ENCODE measurements around the gene MORN1. TPM values are rescaled to one million over a fixed set of nuclear protein-coding genes. Genes with fewer than 3 reads are reported as not detected.

MORN1 gene
- polyA plus RNA-seq, 1 donor = 10.3 TPM

DNA sequence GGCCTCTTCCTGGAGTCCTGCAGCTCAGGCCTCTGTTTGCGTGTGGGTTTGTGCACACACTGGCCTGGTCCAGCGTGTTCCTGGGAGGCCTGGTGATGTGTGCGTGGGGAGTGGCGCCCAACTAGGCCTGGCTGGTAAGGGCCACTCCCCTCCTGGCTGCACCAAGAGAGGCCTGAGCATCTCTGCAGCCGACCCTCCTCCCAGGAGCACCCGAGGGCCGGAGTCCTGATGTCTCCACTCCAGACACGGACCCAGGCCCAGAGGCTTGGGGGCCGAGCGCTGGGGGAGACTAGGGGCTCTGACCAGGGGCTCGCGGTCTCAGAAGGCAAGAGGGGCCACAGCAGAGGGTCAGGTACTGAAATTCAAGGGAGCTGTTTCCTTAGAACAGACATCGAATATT lies 33.3 kb downstream of the MORN1 start:
- no peak for DNase-seq
- no peak overlapping the region for H3K27ac ChIP-seq (ENCODE audit: low read length)
- no peaks in the 10 kb centered on the region for H3K9me3 ChIP-seq (ENCODE audit: control insufficient read depth, low read depth, low read length)
- H3K4me1 ChIP-seq (ENCODE audit: control insufficient read depth, insufficient read depth, low read length) = no peaks in the 10 kb centered on the region
- no peaks in the 10 kb centered on the region for H3K27me3 ChIP-seq (ENCODE audit: control insufficient read depth, insufficient read depth, low read length)
- WGBS (ENCODE audit: insufficient coverage, low lambda C conversion rate) = no CpG with 5 or more reads among the region's 13 CpGs
- H3K4me3 ChIP-seq (ENCODE audit: low read length) = no peak overlapping the region
- no peaks in the 10 kb centered on the region for H3K36me3 ChIP-seq (ENCODE audit: control insufficient read depth, insufficient read depth, low read length)

DNA sequence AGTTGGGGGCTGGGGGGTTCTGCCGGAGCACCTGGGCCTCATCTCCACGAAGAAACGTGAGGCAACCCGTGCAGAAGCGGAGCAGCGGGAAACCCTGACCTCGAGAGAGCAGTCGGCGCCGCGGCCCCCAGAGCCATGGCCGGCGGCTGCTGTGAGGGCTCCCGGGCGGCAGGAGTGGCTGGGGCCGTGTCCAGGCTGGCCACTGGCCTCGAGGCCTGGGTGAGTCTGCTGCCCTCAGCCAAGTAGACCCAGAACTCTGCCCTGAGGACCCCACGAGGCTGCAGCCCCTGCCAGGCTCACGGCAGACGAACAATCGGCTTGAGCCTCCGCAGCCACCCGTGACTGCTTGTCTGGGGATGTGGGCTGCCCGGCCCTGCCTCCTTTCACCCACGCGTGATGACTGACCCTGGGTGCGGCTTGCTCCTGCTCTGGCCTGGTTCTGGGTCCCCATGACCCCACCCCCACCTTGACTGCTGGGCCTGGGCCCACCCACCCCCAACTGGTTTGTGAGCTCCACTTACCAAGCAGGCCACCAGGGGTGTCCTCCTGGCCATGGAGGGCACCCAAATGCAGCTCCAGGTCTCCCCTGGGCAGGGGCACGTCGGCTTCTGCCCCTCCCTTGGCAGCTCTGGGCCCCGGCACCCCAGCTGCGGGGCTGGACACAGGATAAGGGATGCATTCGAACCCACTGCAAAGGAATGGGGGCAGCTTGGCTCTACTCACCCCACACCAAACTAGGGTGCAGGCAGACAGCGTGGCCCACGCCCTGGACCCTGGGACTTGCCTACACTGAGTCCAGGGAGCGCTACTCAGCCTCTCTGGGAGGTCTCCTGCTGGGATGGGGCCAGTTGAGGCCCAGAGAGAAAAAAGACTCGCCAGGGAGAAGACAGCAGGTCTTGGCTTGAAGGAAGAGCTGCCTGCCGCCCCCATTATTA lies 34.2 kb downstream of the MORN1 start:
- H3K9me3 ChIP-seq (ENCODE audit: control insufficient read depth, low read depth, low read length) = no peaks in the 10 kb centered on the region
- no peak for DNase-seq
- no CpG with 5 or more reads among the region's 37 CpGs for WGBS (ENCODE audit: insufficient coverage, low lambda C conversion rate)

DNA sequence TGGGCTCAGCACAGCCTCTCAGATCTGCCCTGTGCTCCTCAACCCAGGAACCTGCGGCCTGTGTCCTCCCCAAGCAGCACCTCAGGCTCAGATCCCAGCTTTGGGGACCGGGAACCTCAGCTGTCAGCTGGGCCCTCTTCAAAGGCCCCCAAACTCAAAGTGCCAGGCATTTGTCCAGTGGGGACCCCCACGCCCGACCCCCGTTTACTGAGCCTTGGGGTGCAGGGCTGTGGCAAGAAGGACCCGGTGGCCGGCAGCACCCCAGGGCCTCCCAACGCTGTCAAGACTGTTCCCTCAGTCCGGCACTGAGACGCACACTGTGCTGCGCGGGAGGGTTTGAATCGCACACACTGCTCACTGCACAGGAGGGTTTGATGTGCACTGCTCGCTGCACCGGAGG lies 35.0 kb downstream of the MORN1 start:
- DNase-seq = no peak
- H3K9me3 ChIP-seq (ENCODE audit: control insufficient read depth, low read depth, low read length) = no peaks in the 10 kb centered on the region
- WGBS (ENCODE audit: insufficient coverage, low lambda C conversion rate) = no CpG with 5 or more reads among the region's 15 CpGs

More for the DNA sequence above, 34.2 kb downstream of the MORN1 start:
- Histone ChIP-seq H3K36me3 (ENCODE audit: control insufficient read depth, insufficient read depth, low read length) (no peaks in the 10 kb centered on the region), H3K27me3 (ENCODE audit: control insufficient read depth, insufficient read depth, low read length) (no peaks in the 10 kb centered on the region), H3K27ac (ENCODE audit: low read length) (no peak overlapping the region), H3K4me1 (ENCODE audit: control insufficient read depth, insufficient read depth, low read length) (no peaks in the 10 kb centered on the region), H3K4me3 (ENCODE audit: low read length) (no peak overlapping the region)

DNA sequence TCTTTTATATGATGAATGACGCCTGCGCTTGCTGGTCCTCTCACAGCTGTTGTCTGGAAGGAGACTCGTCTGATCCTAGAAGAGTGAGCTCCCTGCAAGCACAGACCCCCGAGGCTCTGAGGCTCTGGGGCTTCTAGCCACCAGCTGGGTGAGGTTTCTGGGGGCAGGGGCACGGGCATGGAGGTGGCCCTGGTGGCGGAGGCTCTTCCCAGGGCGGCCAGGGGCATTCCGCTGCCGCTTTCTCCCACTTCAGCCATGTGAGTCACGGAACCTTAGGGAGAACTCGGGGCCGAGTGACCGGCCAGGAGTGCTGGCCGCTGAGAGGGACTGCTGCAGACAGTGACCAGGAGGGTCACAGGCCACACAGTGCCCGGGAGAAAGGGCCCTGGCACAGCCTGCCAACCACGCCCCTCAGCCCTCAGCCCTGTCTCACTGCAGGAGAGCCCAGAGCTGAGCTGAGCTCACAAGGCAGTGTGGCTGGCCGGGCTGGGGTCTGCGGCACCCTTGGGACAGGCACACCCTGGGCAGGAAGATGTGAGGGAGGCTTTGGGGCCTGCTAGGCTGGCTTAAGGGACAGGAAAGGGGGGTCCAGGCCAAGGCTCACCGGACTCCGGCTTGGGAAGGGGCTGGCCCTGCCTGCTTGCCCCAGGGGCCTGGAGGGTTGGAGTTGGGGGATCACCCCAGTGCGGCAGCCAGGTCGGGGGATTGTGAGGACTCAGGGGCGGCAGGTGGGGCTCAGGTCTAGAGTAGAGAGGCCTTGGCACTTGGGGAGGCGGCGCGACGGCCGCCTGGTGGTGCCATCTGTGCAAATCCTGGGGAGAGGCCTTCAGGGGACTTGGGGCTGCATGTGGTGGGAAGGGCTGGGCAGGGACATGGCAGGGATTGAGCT lies 35.7 kb downstream of the MORN1 start:
- DNase-seq = no peak
- Histone ChIP-seq H3K27ac (ENCODE audit: low read length) (no peak overlapping the region), H3K4me3 (ENCODE audit: low read length) (no peak overlapping the region), H3K4me1 (ENCODE audit: control insufficient read depth, insufficient read depth, low read length) (no peaks in the 10 kb centered on the region), H3K36me3 (ENCODE audit: control insufficient read depth, insufficient read depth, low read length) (no peaks in the 10 kb centered on the region), H3K27me3 (ENCODE audit: control insufficient read depth, insufficient read depth, low read length) (no peaks in the 10 kb centered on the region), H3K9me3 (ENCODE audit: control insufficient read depth, low read depth, low read length) (no peaks in the 10 kb centered on the region)
- WGBS (ENCODE audit: insufficient coverage, low lambda C conversion rate) = no CpG with 5 or more reads among the region's 28 CpGs

More for the DNA sequence above, 35.0 kb downstream of the MORN1 start:
- no peaks in the 10 kb centered on the region for H3K27me3 ChIP-seq (ENCODE audit: control insufficient read depth, insufficient read depth, low read length)
- H3K4me3 ChIP-seq (ENCODE audit: low read length) = no peak overlapping the region
- no peak overlapping the region for H3K27ac ChIP-seq (ENCODE audit: low read length)
- H3K4me1 ChIP-seq (ENCODE audit: control insufficient read depth, insufficient read depth, low read length) = no peaks in the 10 kb centered on the region
- no peaks in the 10 kb centered on the region for H3K36me3 ChIP-seq (ENCODE audit: control insufficient read depth, insufficient read depth, low read length)

DNA sequence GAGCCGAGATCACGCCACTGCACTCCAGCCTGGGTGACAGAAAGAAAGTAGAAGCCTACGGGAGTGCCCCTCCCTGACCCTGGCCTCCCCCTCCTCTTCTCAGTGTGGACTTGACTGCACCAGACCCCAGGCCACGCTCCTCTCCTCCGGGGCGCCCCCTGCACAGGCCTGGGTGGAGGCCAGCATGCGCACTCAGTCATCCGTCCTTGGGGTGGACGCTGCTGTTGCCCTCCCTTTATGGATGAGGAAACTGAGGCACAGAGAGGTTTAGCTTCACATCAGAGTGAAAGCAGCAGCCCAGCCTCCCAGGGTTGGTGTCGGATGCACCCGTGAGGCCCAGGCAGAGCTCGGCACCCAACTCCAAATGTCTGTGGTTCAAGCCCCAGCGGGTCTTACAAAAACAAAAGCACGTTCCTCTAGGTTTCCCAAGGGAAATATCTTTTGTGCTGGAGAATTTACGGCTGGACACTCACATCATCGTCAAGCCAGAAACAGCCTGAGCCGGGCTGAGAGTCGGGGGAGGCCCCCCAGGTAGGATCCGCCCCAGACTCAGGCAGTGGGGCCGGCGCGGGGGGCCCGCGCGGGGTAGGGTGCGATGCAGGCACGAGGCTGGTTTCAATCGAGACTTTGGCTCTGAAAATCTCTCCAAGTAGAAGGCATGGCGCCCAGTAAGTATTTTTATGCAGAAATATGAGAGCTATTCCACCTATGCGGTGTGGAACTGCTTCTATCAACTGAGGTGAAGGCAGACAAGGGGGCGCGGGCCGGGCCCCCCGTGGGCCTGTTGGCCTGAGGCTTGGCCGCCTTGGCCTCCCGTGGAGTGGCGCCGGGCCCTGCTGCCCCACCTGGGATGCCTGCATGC lies 36.6 kb downstream of the MORN1 start:
- Histone ChIP-seq H3K36me3 (ENCODE audit: control insufficient read depth, insufficient read depth, low read length) (no peaks in the 10 kb centered on the region), H3K27ac (ENCODE audit: low read length) (no peak overlapping the region), H3K4me3 (ENCODE audit: low read length) (no peak overlapping the region), H3K4me1 (ENCODE audit: control insufficient read depth, insufficient read depth, low read length) (no peaks in the 10 kb centered on the region), H3K27me3 (ENCODE audit: control insufficient read depth, insufficient read depth, low read length) (no peaks in the 10 kb centered on the region), H3K9me3 (ENCODE audit: control insufficient read depth, low read depth, low read length) (no peaks in the 10 kb centered on the region)
- no peak for DNase-seq
- no CpG with 5 or more reads among the region's 38 CpGs for WGBS (ENCODE audit: insufficient coverage, low lambda C conversion rate)

DNA sequence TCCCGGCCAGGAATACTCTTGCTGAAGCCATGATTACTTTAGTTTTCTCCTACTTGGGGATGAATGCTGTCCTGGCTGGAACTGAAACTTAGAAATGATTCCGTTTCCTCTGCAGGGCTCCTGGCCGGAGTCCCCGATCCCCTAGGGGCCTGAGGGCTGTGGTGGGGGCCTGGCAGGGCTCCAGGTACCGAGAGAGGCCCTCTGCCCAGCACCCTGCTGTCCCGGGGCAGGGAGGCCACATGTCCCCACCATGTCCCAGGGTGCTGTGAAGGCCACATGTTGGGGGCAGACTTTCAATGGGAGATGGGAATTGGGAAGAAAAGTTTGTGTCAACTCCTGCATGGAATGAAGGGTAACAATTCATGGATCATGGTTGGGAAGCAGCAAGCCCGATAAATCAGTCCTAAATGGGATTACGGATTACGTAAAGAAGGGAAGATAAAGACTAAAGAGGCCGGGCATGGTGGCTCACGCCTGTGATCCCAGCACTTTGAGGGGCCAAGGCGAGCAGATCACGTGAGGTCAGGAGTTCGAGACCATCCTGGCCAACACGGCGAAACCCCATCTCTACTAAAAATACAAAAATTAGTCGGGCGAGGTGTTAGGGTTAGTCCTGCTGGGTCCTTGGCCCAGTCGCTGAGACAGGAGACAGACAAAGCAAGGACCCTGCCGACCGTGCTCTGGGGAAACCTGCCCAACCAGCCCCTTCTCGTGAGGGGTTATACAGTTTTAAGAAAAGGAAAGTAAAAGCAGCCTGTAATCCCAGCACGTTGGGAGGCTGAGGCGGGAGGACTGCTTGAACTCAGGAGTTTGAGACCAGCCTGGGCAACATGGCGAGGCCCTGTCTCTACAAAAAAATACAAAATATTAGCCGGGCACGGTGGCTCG lies 37.6 kb downstream of the MORN1 start:
- no peak for DNase-seq
- Histone ChIP-seq H3K27me3 (ENCODE audit: control insufficient read depth, insufficient read depth, low read length) (no peaks in the 10 kb centered on the region), H3K27ac (ENCODE audit: low read length) (no peak overlapping the region), H3K9me3 (ENCODE audit: control insufficient read depth, low read depth, low read length) (no peaks in the 10 kb centered on the region), H3K36me3 (ENCODE audit: control insufficient read depth, insufficient read depth, low read length) (no peaks in the 10 kb centered on the region), H3K4me3 (ENCODE audit: low read length) (no peak overlapping the region), H3K4me1 (ENCODE audit: control insufficient read depth, insufficient read depth, low read length) (no peaks in the 10 kb centered on the region)
- 0% methylated on average over 1 of the region's 28 CpGs for WGBS (ENCODE audit: insufficient coverage, low lambda C conversion rate)

DNA sequence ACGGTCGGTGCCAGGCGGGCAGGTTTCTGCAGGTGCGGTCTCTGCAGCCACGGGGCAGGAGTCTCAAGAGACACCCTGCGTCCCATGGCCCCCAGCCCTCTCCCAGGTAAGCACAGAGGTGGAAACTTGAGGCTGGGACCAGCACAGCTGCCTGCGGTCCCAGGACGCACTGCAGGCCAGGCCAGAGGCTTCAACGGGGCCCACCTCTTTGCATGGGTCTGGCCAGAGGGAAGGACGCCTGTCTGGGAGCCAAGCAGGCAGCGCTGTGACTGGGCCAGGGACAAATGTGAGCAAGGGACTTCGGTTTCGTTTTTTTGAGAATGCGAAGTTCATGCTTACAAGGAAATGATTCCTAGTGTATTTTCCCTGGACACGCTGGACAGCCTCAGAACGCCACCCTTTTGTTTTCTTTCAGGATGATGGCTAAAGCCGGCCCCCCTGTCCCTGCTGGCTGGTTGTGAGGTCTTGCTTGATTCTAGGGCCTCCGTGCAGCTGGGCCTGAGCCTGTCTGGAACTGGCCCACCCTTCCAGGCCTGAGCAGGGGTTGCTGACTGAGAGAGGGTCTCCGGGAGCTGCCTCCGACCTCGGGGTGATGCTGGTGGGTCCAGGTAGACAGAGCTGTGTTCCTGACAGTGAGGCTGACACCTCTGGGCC lies 38.3 kb downstream of the MORN1 start:
- Histone ChIP-seq H3K4me3 (ENCODE audit: low read length) (no peak overlapping the region), H3K9me3 (ENCODE audit: control insufficient read depth, low read depth, low read length) (no peaks in the 10 kb centered on the region), H3K27ac (ENCODE audit: low read length) (no peak overlapping the region), H3K36me3 (ENCODE audit: control insufficient read depth, insufficient read depth, low read length) (no peaks in the 10 kb centered on the region), H3K27me3 (ENCODE audit: control insufficient read depth, insufficient read depth, low read length) (no peaks in the 10 kb centered on the region), H3K4me1 (ENCODE audit: control insufficient read depth, insufficient read depth, low read length) (no peaks in the 10 kb centered on the region)
- DNase-seq = no peak
- no CpG with 5 or more reads among the region's 21 CpGs for WGBS (ENCODE audit: insufficient coverage, low lambda C conversion rate)

DNA sequence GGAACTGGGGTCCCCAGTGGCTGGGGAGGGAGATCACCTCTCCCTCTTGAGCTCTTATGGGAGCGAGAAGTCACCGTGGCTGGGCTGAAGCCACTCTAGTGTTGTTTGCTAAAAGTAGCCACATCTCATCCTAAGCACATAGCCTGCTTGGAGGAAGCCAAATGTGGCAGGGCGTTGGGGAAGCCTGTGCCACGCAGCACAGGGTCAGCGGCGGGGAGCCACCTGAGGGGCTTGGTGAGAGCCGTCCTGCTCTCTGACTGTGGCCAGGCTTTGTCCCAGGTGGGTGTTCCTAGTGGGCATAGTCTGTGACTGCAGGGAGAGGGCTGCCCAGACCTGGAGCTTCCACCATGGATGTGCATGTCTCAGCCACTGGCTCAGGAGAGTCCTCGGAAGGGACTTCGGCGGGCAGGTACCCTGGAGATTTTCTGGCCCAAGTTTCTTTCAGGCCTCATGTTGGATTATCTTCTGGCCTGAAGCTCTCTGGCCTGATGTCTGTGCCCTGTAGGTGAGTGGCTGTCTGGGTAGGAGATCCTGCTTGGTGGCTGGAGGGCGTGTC lies 38.9 kb downstream of the MORN1 start:
- Histone ChIP-seq H3K4me3 (ENCODE audit: low read length) (no peak overlapping the region), H3K36me3 (ENCODE audit: control insufficient read depth, insufficient read depth, low read length) (no peaks in the 10 kb centered on the region), H3K9me3 (ENCODE audit: control insufficient read depth, low read depth, low read length) (no peaks in the 10 kb centered on the region), H3K27me3 (ENCODE audit: control insufficient read depth, insufficient read depth, low read length) (no peaks in the 10 kb centered on the region), H3K27ac (ENCODE audit: low read length) (no peak overlapping the region), H3K4me1 (ENCODE audit: control insufficient read depth, insufficient read depth, low read length) (no peaks in the 10 kb centered on the region)
- no peak for DNase-seq
- no CpG with 5 or more reads among the region's 11 CpGs for WGBS (ENCODE audit: insufficient coverage, low lambda C conversion rate)

DNA sequence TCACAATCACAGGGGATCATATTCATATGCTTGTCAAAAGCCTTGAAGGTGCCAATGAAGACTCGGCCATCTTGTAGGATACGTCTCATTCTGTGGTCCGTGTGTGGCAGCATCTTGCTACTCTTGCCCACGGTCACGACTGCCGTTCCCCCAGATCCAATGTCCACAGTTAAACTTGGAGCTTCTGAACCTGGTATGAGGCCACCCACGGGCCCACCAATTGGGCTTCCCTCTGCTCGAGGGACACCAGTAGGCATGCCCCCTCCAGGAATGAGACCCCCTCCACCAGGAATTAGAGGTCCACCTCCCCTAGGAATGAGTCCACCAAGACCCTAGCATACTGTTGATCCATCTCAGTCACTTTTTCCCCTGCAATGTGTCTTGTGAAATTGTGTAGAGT lies 39.6 kb downstream of the MORN1 start:
- Histone ChIP-seq H3K27ac (ENCODE audit: low read length) (no peak overlapping the region), H3K9me3 (ENCODE audit: control insufficient read depth, low read depth, low read length) (no peaks in the 10 kb centered on the region), H3K36me3 (ENCODE audit: control insufficient read depth, insufficient read depth, low read length) (no peaks in the 10 kb centered on the region), H3K4me1 (ENCODE audit: control insufficient read depth, insufficient read depth, low read length) (no peaks in the 10 kb centered on the region), H3K4me3 (ENCODE audit: low read length) (no peak overlapping the region), H3K27me3 (ENCODE audit: control insufficient read depth, insufficient read depth, low read length) (no peaks in the 10 kb centered on the region)
- no peak for DNase-seq
- no CpG with 5 or more reads among the region's 8 CpGs for WGBS (ENCODE audit: insufficient coverage, low lambda C conversion rate)

All from large intestine (tissue), 3 donors.